ENCODE measurements around the gene BSND. TPM values are rescaled to one million over a fixed set of nuclear protein-coding genes. Genes with fewer than 3 reads are reported as not detected.

BSND gene
- total RNA-seq, 2 donors from 2014 or later: not detected

DNA sequence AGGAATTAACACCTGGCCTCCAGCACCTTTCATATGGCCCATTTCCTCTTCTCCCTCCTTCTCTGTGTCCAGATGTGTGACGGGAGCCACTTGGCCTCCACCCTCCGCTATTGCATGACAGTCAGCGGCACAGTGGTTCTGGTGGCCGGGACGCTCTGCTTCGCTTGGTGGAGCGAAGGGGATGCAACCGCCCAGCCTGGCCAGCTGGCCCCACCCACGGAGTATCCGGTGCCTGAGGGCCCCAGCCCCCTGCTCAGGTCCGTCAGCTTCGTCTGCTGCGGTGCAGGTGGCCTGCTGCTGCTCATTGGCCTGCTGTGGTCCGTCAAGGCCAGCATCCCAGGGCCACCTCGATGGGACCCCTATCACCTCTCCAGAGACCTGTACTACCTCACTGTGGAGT, 12.7 kb upstream of the BSND start:
- TF ChIP-seq, protein P1, sequence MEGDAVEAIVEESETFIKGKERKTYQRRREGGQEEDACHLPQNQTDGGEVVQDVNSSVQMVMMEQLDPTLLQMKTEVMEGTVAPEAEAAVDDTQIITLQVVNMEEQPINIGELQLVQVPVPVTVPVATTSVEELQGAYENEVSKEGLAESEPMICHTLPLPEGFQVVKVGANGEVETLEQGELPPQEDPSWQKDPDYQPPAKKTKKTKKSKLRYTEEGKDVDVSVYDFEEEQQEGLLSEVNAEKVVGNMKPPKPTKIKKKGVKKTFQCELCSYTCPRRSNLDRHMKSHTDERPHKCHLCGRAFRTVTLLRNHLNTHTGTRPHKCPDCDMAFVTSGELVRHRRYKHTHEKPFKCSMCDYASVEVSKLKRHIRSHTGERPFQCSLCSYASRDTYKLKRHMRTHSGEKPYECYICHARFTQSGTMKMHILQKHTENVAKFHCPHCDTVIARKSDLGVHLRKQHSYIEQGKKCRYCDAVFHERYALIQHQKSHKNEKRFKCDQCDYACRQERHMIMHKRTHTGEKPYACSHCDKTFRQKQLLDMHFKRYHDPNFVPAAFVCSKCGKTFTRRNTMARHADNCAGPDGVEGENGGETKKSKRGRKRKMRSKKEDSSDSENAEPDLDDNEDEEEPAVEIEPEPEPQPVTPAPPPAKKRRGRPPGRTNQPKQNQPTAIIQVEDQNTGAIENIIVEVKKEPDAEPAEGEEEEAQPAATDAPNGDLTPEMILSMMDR (IDR thresholded peaks at IDR 0.05): no peak
- Histone ChIP-seq H3K27ac (no peak overlapping the region), H3K9me3 (no peaks in the 10 kb centered on the region), H3K4me1 (no peaks in the 10 kb centered on the region), H3K36me3 (no peaks in the 10 kb centered on the region), H3K27me3 (no peaks in the 10 kb centered on the region), H3K4me3 (no peak overlapping the region)
- no peak for DNase-seq (ENCODE audit: low spot score)

DNA sequence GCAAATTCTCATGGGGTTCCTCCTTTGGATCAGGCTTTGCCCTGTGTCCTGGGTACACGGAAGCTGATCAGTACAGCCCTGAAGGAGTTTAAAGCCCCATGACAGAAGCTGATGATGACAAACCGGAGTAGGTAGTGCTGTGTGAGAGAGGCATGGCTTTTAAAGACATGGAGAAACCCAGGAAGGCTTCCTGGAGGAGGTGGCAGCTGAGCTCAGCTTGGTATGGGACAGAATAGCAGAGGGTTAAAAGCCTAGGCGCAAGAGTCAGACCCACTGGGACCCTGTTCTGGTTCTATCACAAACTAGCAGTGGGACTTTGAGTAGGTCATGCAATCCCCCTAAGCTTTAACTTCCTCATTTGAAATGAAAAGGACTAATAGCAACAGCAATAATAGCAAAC, 12.2 kb upstream of the BSND start:
- Histone ChIP-seq H3K27ac (no peak overlapping the region), H3K9me3 (no peaks in the 10 kb centered on the region), H3K27me3 (no peaks in the 10 kb centered on the region), H3K36me3 (no peaks in the 10 kb centered on the region), H3K4me3 (no peak overlapping the region), H3K4me1 (no peaks in the 10 kb centered on the region)
- no peak for DNase-seq (ENCODE audit: low spot score)
- TF ChIP-seq, protein P1 (IDR thresholded peaks at IDR 0.05): no peak

DNA sequence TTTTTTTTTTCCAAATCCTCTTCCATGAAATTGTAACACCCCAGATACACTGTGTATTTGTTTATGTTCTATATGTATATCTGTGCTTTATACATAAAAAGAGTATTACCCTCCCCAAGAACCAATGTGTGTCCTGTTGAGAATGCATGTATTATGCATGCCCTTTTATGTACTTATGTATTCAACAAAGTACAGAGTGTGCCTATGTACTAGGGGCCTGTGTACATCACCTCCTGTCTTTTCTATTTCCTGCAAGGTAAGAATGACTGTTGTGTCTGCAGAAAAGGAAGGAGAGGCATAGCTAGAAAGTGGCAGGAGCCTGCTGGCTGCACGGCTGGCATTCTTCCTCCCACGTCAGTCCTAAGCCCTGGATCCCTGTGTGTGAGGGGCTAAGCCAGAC, 11.3 kb upstream of the BSND start:
- Histone ChIP-seq H3K9me3 (no peaks in the 10 kb centered on the region), H3K4me1 (no peaks in the 10 kb centered on the region), H3K4me3 (no peak overlapping the region), H3K36me3 (no peaks in the 10 kb centered on the region), H3K27ac (no peak overlapping the region), H3K27me3 (no peaks in the 10 kb centered on the region)
- TF ChIP-seq, protein P1 (IDR thresholded peaks at IDR 0.05): no peak
- DNase-seq (ENCODE audit: low spot score): no peak

DNA sequence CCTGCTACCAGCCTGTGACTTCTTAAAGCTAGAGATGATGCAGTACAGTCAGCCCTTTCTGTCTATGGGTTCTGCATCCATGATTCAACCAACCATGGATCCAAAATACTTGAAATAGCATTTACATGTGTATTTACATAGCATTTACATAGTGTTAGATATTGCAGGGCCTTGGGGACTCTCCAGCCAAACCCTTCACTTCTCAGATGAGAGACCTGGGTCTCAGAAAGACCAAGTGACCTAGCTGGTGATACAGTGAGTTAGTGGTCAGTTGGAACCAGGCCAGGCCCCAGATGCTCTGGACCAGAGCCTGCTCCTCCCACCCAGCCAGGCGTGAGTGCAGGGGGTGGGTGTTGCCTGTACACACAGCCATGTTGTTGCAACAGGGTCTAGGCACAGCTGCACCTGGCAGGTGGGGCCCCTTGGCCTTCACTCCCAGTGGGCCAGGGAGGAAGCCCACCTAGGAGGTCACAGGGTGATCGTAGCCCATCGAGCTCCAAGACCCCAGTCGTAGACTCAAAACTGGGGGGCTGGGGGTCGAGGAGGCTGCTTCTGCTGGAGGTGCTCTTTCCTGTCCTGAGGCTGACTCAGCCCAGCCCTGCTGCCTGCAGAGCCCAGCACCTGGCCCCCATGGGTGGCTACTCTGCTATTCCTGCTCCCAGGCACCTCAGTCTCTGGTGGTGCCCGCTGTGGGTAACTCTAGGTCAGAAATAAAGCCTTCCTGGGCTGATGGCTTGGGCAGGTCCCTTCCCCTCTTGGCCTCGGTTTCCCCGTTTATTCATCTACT, 10.6 kb upstream of the BSND start:
- Histone ChIP-seq H3K27me3 (no peaks in the 10 kb centered on the region), H3K36me3 (no peaks in the 10 kb centered on the region), H3K4me1 (no peaks in the 10 kb centered on the region), H3K27ac (no peak overlapping the region), H3K9me3 (no peaks in the 10 kb centered on the region), H3K4me3 (no peak overlapping the region)
- no peak for DNase-seq (ENCODE audit: low spot score)
- TF ChIP-seq, protein P1 (IDR thresholded peaks at IDR 0.05): no peak

DNA sequence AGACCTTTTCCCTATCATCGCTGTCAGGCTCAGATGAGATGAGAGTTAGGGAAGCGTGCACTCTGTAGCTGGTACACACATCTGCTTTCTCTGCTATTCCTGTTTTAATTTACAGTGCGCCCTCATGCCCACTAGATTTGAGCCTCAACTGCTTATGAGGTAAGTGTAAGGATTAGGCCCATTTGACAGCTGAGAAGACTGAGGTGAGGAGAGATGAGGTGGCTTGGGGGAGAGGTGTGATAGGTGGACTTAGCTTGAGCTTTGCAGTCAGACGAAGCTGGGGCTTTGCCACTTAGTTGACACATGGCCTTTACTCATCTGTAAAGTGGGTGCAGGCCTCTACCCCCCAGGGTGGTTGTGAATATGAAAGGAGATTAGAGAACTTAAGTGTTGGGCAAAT, 9.8 kb upstream of the BSND start:
- DNase-seq (ENCODE audit: low spot score): no peak
- H3K9me3 ChIP-seq: no peaks in the 10 kb centered on the region
- no peak overlapping the region for H3K4me3 ChIP-seq
- no peaks in the 10 kb centered on the region for H3K4me1 ChIP-seq
- no peaks in the 10 kb centered on the region for H3K27me3 ChIP-seq
- no peaks in the 10 kb centered on the region for H3K36me3 ChIP-seq
- no peak overlapping the region for H3K27ac ChIP-seq
- TF ChIP-seq, protein P1 (IDR thresholded peaks at IDR 0.05): no peak

DNA sequence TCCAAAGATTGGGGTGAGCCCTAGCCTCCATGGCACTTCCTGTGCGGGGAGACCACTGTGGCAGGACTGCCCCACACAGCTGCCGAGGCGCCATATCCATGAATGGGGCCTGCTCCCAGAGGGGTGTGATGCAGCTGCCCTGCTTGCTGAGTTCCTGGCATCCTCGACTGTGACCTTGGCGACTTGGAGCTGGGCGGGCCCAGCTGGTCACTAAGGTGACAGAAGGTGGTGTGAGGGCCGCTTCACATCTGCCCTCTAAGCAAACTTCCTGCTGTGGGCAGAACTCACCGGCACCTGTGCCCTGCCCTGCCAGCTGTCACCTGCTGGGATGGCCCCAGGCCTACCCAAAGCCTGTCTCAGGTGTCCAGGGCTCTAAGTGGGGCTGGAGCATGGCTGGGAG, 9.3 kb upstream of the BSND start:
- H3K36me3 ChIP-seq: no peaks in the 10 kb centered on the region
- TF ChIP-seq, protein P1 (IDR thresholded peaks at IDR 0.05): no peak
- H3K4me3 ChIP-seq: no peak overlapping the region
- H3K27me3 ChIP-seq: no peaks in the 10 kb centered on the region
- H3K4me1 ChIP-seq: no peaks in the 10 kb centered on the region
- H3K27ac ChIP-seq: no peak overlapping the region
- H3K9me3 ChIP-seq: no peaks in the 10 kb centered on the region
- no peak for DNase-seq (ENCODE audit: low spot score)

Data from right atrium auricular region (tissue), 2 donors.